GM12801 (cell line): Measurements from ENCODE around the gene HMGB2.

Experiments
- TF ChIP-seq, protein P1 (sequence below): IDR thresholded peaks from one replicate; pipeline ENCODE4 v1.5.1; 2011; ENCODE audit warnings: control low read depth; ENCODE audit not compliant: insufficient read length; ENCODE audit errors: extremely low read depth

The HMGB2 gene

DNA sequence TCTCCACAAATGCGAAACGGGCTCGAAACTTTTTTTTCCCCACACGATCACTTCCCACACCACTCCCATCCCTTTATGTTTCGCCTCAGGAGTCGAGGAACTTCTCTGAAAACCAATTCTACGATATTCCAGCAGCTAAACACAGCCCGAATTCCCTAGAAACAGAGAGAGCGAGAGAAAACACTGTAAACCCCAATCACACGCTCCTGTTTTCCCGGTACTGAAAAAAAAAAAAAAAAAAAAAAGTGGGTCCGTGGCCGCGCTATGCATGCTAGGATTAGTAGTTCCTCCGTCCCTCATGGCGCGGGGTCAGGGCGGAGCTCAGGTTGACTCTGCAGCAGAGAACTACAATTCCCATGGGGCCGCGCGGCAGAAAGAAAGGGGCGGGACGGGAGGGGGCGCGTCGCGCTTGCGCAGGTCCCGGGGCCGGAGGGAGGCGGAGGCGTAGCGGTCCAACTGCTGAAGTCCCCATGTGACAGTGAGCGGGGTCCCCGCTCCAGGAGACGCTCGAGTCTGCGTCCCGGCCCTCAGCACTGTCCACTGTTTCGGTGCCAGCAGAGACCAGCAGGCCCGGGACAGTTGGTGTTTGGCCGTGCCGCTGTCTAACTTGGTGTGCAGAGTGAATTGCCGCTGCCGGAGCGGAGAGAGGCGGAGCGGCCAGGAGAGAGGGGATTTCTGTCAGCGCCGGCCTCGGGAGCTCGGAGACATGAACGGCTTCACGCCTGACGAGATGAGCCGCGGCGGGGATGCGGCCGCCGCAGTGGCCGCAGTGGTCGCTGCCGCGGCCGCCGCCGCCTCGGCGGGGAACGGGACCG lies 36.5 kb upstream of the HMGB2 start, which contains the start of gene SAP30:
SAP30 (plus strand) TSS at position 478 of the 815 bp plus-strand sequence; CDS start at position 707, 229 bp downstream.
- TF ChIP-seq, protein P1, sequence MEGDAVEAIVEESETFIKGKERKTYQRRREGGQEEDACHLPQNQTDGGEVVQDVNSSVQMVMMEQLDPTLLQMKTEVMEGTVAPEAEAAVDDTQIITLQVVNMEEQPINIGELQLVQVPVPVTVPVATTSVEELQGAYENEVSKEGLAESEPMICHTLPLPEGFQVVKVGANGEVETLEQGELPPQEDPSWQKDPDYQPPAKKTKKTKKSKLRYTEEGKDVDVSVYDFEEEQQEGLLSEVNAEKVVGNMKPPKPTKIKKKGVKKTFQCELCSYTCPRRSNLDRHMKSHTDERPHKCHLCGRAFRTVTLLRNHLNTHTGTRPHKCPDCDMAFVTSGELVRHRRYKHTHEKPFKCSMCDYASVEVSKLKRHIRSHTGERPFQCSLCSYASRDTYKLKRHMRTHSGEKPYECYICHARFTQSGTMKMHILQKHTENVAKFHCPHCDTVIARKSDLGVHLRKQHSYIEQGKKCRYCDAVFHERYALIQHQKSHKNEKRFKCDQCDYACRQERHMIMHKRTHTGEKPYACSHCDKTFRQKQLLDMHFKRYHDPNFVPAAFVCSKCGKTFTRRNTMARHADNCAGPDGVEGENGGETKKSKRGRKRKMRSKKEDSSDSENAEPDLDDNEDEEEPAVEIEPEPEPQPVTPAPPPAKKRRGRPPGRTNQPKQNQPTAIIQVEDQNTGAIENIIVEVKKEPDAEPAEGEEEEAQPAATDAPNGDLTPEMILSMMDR = no peak

- TF ChIP-seq, protein P1 = no peak
Observed at GRCh38 chr4:173370130-173370476, 35.9 kb upstream of the HMGB2 start.

- TF ChIP-seq, protein P1 = no peak
Observed at GRCh38 chr4:173367946-173368345, 33.8 kb upstream of the HMGB2 start.

GRCh38 chr4:173367285-173367684 lies 33.1 kb upstream of the HMGB2 start:
- TF ChIP-seq, protein P1 = no peak

GRCh38 chr4:173365359-173365996 lies 31.3 kb upstream of the HMGB2 start:
- TF ChIP-seq, protein P1 = no peak

- TF ChIP-seq, protein P1 = no peak
Observed at GRCh38 chr4:173362666-173363065, 28.5 kb upstream of the HMGB2 start.

DNA sequence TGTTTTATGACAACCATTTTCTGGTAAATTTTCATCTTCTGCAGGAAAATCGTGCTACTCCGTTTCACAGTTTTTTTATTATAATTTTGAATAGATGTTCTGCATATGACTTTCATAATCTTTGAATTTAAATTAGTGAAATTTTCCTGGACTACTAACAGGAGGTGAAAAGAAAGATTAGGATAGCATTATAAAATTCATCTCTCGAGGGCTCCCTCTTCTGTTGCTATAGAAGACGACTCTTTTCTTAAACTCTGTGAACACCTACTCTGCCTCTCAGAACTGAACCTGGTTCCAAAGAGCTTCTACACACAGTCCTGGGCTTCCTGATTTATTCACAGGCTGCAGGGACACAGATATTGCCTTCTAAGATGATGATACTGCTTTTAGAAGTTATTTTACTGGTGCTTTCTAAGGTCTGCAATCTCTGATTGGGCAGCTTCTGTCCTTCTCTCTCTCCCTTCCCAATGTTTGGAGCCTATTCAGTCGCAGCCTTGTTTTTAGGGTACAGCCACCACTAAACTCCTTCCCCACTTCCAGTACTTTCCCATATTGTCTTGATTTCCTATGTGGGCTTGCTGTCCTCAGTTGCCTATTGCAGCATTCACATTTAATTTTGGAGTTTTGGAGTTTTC lies 26.5 kb upstream of the HMGB2 start:
- TF ChIP-seq, protein P1 = no peak
